Amygdala (tissue), 56 donors: ENCODE measurements around the gene ATG7.

Experiments used
- DNase-seq, 56 donors: peaks; one replicate each; lab custom pipeline; 2025; lab: John Stamatoyannopoulos, UW

ATG7 gene

GRCh38 chr3:11602239-11602840, 330.1 kb downstream of the ATG7 start:
- DNase-seq = no peak

- no peak for DNase-seq
Observed at GRCh38 chr3:11602886-11603527, 330.8 kb downstream of the ATG7 start.

DNA sequence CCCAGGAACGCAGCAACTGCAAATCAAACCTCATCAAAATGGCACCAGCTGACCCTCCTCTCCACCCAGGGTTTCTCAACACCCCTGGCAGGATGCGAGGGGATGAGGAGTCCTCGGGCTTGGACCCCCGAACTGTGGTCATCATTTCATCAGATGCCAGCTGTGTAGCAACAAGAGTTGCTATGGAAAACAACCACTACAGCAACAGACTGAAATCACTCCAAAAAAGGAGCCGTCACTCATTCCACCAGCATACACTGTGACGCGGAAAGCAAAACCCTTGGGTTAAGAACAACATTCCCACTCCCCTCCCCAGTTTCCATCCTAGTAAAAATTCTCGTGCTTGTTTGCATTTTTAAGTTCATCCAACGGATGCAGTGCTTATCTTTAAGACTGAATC, 331.4 kb downstream of the ATG7 start:
- DNase-seq = no peak

DNA sequence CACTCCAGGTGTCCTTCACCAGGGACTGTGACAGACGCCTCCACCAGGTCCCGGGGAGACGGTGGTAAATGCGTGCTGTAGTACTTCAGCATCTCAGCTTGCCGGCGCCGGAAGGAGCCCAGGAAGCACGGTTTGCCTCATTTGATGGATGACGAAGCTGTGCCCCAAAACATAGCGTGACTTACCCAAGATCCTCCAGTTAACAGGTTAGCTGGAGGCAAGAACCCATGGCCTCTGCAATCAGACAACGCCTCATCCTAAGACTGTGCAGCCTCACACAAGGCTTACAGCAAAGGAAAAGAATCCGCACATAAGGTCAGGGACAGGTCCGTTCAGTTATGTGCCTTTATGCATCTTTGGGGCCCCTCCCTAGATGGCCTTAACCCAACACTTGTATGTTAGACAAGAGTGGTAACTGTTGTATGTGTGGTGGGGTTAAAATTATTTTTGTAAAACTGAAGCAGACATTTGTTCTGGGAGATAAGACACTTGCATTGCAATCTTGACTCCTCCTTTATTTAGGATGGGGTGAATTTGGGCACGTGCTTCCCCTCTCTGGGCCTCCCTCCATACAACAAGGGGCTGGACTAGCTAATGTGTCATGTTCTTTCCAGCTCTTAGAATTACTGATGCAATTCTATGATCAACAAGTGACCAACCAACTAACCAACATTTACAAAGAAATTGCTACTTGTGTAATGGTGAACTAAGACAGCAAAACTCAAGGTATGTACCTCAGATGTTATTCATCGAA, 332.1 kb downstream of the ATG7 start:
- no peak for DNase-seq

DNA sequence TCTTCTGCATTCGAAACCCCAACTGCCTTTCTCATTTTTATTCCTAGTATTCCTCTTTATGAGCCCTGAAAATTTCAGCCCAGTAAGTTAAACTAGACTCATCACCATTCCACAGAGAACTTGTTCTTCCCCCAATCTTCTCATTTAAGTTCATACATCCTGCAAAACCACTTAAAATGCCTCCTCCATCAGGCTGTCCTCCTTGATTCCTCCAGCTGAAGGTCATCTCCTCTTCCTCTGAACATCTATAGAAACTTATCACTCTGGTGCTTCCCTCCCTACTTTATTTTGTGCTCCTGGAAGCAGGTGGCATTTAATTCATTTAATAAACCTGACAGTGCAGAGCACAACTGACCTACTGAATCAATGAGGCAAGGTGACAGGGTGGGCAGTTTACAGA, 333.2 kb downstream of the ATG7 start:
- no peak for DNase-seq

- no peak for DNase-seq
Observed at GRCh38 chr3:11606090-11606784, 334.0 kb downstream of the ATG7 start.

DNA sequence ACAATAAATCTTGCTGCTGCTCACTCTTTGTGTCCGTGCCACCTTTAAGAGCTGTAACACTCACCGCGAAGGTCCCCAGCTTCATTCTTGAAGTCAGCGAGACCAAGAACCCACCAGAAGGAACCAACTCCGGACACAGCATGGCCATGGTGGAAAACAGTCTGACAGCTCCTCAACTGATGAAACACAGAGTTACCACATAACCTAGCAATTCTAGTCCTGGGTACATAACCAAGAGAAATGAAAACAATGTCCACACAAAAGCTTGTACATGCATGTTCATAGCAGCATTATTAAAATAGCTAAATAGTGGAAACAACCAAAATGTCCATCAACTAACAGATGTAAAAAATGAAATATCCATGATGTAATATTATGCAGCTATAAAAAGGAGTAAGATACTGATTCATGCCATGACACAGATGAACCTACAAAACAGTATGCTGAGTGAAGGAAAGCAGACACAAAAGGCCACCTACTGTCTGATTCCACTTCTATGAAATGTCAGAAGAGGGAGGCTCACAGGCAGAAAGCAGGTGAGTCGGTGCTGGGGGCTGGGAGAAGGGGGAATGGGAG, 334.8 kb downstream of the ATG7 start:
- no peak for DNase-seq
